Progenitor cell of endocrine pancreas (in vitro differentiated cells): Measurements from ENCODE around the gene MYL6B. TPM values are rescaled to one million over a fixed set of nuclear protein-coding genes. Genes with fewer than 3 reads are reported as not detected.

ENCODE experiments used
- DNase-seq: peaks from one replicate; pipeline ENCODE4 v3.0.0; 2021; ENCODE audit warnings: low spot score; ENCODE audit not compliant: unreplicated experiment
- H3K27ac Mint-ChIP-seq: 2 replicates; pipeline ENCODE4 v1.8.0; 2021; ENCODE audit warnings: mild to moderate bottlenecking, moderate library complexity, mixed read lengths
- H3K27me3 Mint-ChIP-seq: 2 replicates; pipeline ENCODE4 v1.8.0; 2021; ENCODE audit warnings: mixed read lengths
- H3K36me3 Mint-ChIP-seq: 2 replicates; pipeline ENCODE4 v1.8.0; 2022; ENCODE audit warnings: mixed read lengths; ENCODE audit not compliant: insufficient read depth
- H3K4me1 Mint-ChIP-seq: 2 replicates; pipeline ENCODE4 v1.8.0; 2021; ENCODE audit warnings: low read depth, mixed read lengths
- H3K4me3 Mint-ChIP-seq: 2 replicates; pipeline ENCODE4 v1.8.0; 2021; ENCODE audit warnings: low read depth, mild to moderate bottlenecking, moderate library complexity, mixed read lengths
- H3K9me3 Mint-ChIP-seq: 2 replicates; pipeline ENCODE4 v1.8.0; 2021; ENCODE audit warnings: low read depth, mixed read lengths
- CTCF ChIP-seq: fragments of 200-600 bp; sonication (generic); IDR thresholded peaks from one replicate; pipeline ENCODE4 v1.5.0; 2021; ENCODE audit warnings: antibody characterized with exemption, mild to moderate bottlenecking; ENCODE audit not compliant: unreplicated experiment
- total RNA-seq: library from RNA; stranded (reverse); gene quantifications from 2 replicates; pipeline ENCODE4 v1.2.1, GENCODE V29; 2021

The MYL6B gene
- total RNA-seq, 1 donor from 2014 or later, result 172 TPM

GRCh38 chr12:56162468-56163290 lies 10.3 kb downstream of the MYL6B start:
- Mint-ChIP-seq H3K27ac (peak overlapping the region; percentile 91), H3K36me3 (peaks cover 40% of the 10 kb centered on the region)
- no peak for DNase-seq

GRCh38 chr12:56163533-56164344 lies 11.4 kb downstream of the MYL6B start:
- Mint-ChIP-seq H3K36me3 (peaks cover 42% of the 10 kb centered on the region), H3K4me3 (no peak overlapping the region), H3K27me3 (no peaks in the 10 kb centered on the region), H3K9me3 (no peaks in the 10 kb centered on the region), H3K4me1 (peaks cover 24% of the 10 kb centered on the region), H3K27ac (peak overlapping the region; percentile 83)
- TF ChIP-seq CTCF, result no peak
- DNase-seq, result no peak

More at GRCh38 chr12:56162468-56163290, 10.3 kb downstream of the MYL6B start:
- no peaks in the 10 kb centered on the region for H3K9me3 Mint-ChIP-seq
- H3K27me3 Mint-ChIP-seq, result no peaks in the 10 kb centered on the region
- peaks cover 24% of the 10 kb centered on the region for H3K4me1 Mint-ChIP-seq
- no peak for TF ChIP-seq CTCF
- no peak overlapping the region for H3K4me3 Mint-ChIP-seq

GRCh38 chr12:56164345-56164729 lies 11.9 kb downstream of the MYL6B start:
- H3K27me3 Mint-ChIP-seq, result no peaks in the 10 kb centered on the region
- H3K36me3 Mint-ChIP-seq, result peaks cover 43% of the 10 kb centered on the region
- no peaks in the 10 kb centered on the region for H3K9me3 Mint-ChIP-seq
- H3K27ac Mint-ChIP-seq, result peak overlapping the region; percentile 27
- TF ChIP-seq CTCF, result no peak
- no peak overlapping the region for H3K4me3 Mint-ChIP-seq
- no peak for DNase-seq
- H3K4me1 Mint-ChIP-seq, result peaks cover 19% of the 10 kb centered on the region

GRCh38 chr12:56165369-56165768 lies 13.0 kb downstream of the MYL6B start:
- no peak for TF ChIP-seq CTCF
- no peak for DNase-seq
- no peak overlapping the region for H3K27ac Mint-ChIP-seq
- H3K36me3 Mint-ChIP-seq, result peaks cover 39% of the 10 kb centered on the region
- no peaks in the 10 kb centered on the region for H3K9me3 Mint-ChIP-seq
- H3K27me3 Mint-ChIP-seq, result no peaks in the 10 kb centered on the region
- H3K4me3 Mint-ChIP-seq, result no peak overlapping the region
- peaks cover 9% of the 10 kb centered on the region for H3K4me1 Mint-ChIP-seq

GRCh38 chr12:56169229-56169759 lies 16.9 kb downstream of the MYL6B start:
- Mint-ChIP-seq H3K9me3 (no peaks in the 10 kb centered on the region), H3K27ac (no peak overlapping the region), H3K27me3 (no peaks in the 10 kb centered on the region), H3K4me3 (no peak overlapping the region), H3K4me1 (no peaks in the 10 kb centered on the region), H3K36me3 (peaks cover 40% of the 10 kb centered on the region)
- no peak for TF ChIP-seq CTCF
- DNase-seq, result no peak
